HEK293 (cell line): Measurements from ENCODE around the gene GNPNAT1.

Experiments used
- CTCF ChIA-PET: fragments of 350-600 bp; formaldehyde crosslinking; extraction: SDS; loops from one replicate; lab custom pipeline; 2021; ENCODE audit warnings: antibody characterized with exemption; lab: Yijun Ruan, JAX
- POLR2A ChIA-PET: fragments of 300-600 bp; formaldehyde crosslinking; extraction: SDS; loops from one replicate; lab custom pipeline; 2020; ENCODE audit warnings: antibody characterized with exemption, inconsistent platforms; lab: Yijun Ruan, JAX
- H3K27ac ChIP-seq: fragments of 200-500 bp; sonication (Bioruptor generic); 2 replicates; pipeline ENCODE4 v1.5.1; 2014; ENCODE audit warnings: low read depth, low read length, control low read depth, inconsistent platforms; ENCODE audit errors: extremely low read depth
- H3K36me3 ChIP-seq, 2 experiments: fragments of 200-500 bp in 1 of 2; sonication (Bioruptor generic) in 1 of 2; 1 replicate in 1 of 2; 2 replicates in 1 of 2; pipeline ENCODE4 v1.5.1; 2014 to 2017; ENCODE audit warnings: inconsistent platforms in 2 of 2, low read length in 2 of 2; ENCODE audit not compliant: control insufficient read depth in 2 of 2, insufficient read depth in 1 of 2
- H3K4me1 ChIP-seq: fragments of 200-500 bp; sonication (Bioruptor generic); 2 replicates; pipeline ENCODE4 v1.5.1; 2014; ENCODE audit warnings: mild to moderate bottlenecking, low read length, inconsistent platforms; ENCODE audit not compliant: control insufficient read depth, insufficient read depth
- H3K4me3 ChIP-seq: 2 replicates; pipeline ENCODE4 v1.5.1; 2011; ENCODE audit warnings: low read depth, mild to moderate bottlenecking, control low read depth, low read length, moderate library complexity
- H3K9me3 ChIP-seq: fragments of 200-500 bp; sonication (Bioruptor generic); 2 replicates; pipeline ENCODE4 v1.5.1; 2014; ENCODE audit warnings: low read depth, low read length, inconsistent platforms; ENCODE audit not compliant: control insufficient read depth, insufficient read depth
- AEBP2 ChIP-seq: fragments of 450-650 bp; formaldehyde crosslinking; IDR thresholded peaks from 2 replicates; pipeline ENCODE4 v1.5.1; 2016; ENCODE audit warnings: missing biosample characterization, missing genetic modification characterization, borderline replicate concordance
- KLF1 ChIP-seq: fragments of 450-650 bp; formaldehyde crosslinking; IDR thresholded peaks from 2 replicates; pipeline ENCODE4 v1.5.1; 2016; ENCODE audit warnings: missing biosample characterization, missing genetic modification characterization
- KLF7 ChIP-seq: fragments of 450-650 bp; formaldehyde crosslinking; IDR thresholded peaks from 2 replicates; pipeline ENCODE4 v1.5.1; 2016; ENCODE audit warnings: missing biosample characterization, missing genetic modification characterization, borderline replicate concordance
- OSR2 ChIP-seq: fragments of 450-650 bp; formaldehyde crosslinking; IDR thresholded peaks from 2 replicates; pipeline ENCODE4 v1.5.1; 2016; ENCODE audit warnings: missing biosample characterization, missing genetic modification characterization
- TSHZ1 ChIP-seq: fragments of 450-650 bp; formaldehyde crosslinking; IDR thresholded peaks from 2 replicates; pipeline ENCODE4 v1.5.1; 2016; ENCODE audit warnings: missing biosample characterization, missing genetic modification characterization, borderline replicate concordance
- ZFP41 ChIP-seq: fragments of 450-650 bp; formaldehyde crosslinking; IDR thresholded peaks from 2 replicates; pipeline ENCODE4 v1.5.1; 2016; ENCODE audit warnings: missing biosample characterization, missing genetic modification characterization, borderline replicate concordance
- ZNF394 ChIP-seq: fragments of 450-650 bp; formaldehyde crosslinking; IDR thresholded peaks from 2 replicates; pipeline ENCODE4 v1.5.1; 2016; ENCODE audit warnings: missing biosample characterization, missing genetic modification characterization, mild to moderate bottlenecking, moderate library complexity, borderline replicate concordance
- ZNF639 ChIP-seq: fragments of 450-650 bp; formaldehyde crosslinking; IDR thresholded peaks from 2 replicates; pipeline ENCODE4 v1.5.1; 2016; ENCODE audit warnings: missing biosample characterization, missing genetic modification characterization
- ZNF654 ChIP-seq: fragments of 450-650 bp; formaldehyde crosslinking; IDR thresholded peaks from 2 replicates; pipeline ENCODE4 v1.5.1; 2016; ENCODE audit warnings: low read depth, missing biosample characterization, missing genetic modification characterization
- TF ChIP-seq, protein P1 (sequence below): fragments of 450-650 bp; formaldehyde crosslinking; IDR thresholded peaks from 2 replicates; pipeline ENCODE4 v1.5.1; 2017; ENCODE audit warnings: missing biosample characterization, missing genetic modification characterization
- TF ChIP-seq, protein P2 (sequence below): fragments of 450-650 bp; IDR thresholded peaks from 2 replicates; pipeline ENCODE4 v1.5.1; 2018; ENCODE audit warnings: missing biosample characterization, mild to moderate bottlenecking, missing genetic modification characterization

GNPNAT1 gene

DNA sequence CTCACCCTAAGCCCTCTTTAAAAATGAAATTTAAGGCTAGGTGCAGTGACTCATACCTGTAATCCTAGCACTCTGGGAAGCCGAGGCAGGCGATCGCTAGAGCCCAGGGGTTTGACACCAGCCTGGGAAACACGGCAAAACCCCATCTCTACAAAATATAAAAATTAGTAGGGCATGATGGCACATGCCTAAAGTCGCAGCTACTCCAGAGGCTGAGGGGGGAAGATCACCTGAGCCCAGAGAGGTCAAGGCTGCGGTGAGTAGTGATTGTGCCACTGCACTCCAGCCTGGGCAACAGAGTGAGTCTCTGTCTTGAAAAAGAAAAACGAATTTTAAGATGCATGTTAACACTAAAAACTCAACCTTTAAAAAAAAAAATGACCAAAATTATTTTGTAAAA, 12.7 kb downstream of the GNPNAT1 start:
- Histone ChIP-seq H3K4me1 (no peaks in the 10 kb centered on the region), H3K4me3 (no peak overlapping the region), H3K36me3 (peaks cover 62 to 64% of the 10 kb centered on the region in 2 experiments), H3K27ac (no peak overlapping the region), H3K9me3 (no peaks in the 10 kb centered on the region)
- no peak for TF ChIP-seq ZFP41 (tag by site-specific recombination)
- TF ChIP-seq, protein P1, sequence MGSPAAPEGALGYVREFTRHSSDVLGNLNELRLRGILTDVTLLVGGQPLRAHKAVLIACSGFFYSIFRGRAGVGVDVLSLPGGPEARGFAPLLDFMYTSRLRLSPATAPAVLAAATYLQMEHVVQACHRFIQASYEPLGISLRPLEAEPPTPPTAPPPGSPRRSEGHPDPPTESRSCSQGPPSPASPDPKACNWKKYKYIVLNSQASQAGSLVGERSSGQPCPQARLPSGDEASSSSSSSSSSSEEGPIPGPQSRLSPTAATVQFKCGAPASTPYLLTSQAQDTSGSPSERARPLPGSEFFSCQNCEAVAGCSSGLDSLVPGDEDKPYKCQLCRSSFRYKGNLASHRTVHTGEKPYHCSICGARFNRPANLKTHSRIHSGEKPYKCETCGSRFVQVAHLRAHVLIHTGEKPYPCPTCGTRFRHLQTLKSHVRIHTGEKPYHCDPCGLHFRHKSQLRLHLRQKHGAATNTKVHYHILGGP = no peak
- TF ChIP-seq KLF1 (tag by site-specific recombination) = no peak
- TF ChIP-seq TSHZ1 = no peak
- no peak for TF ChIP-seq ZNF639 (tag by site-specific recombination)
- TF ChIP-seq, protein P2, sequence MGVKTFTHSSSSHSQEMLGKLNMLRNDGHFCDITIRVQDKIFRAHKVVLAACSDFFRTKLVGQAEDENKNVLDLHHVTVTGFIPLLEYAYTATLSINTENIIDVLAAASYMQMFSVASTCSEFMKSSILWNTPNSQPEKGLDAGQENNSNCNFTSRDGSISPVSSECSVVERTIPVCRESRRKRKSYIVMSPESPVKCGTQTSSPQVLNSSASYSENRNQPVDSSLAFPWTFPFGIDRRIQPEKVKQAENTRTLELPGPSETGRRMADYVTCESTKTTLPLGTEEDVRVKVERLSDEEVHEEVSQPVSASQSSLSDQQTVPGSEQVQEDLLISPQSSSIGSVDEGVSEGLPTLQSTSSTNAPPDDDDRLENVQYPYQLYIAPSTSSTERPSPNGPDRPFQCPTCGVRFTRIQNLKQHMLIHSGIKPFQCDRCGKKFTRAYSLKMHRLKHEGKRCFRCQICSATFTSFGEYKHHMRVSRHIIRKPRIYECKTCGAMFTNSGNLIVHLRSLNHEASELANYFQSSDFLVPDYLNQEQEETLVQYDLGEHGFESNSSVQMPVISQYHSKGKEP (tag by site-specific recombination) = no peak
- TF ChIP-seq KLF7 (tag by site-specific recombination) = no peak
- TF ChIP-seq ZNF394 (tag by site-specific recombination) = peak; percentile 71; the same call in 1 of the 2 replicates
- peak; percentile 50; the same call in 1 of the 2 replicates for TF ChIP-seq OSR2 (tag by site-specific recombination)
- POLR2A ChIA-PET = interaction anchor here (1.0 kb wide), 1 partner anchor 13 kb away, joined by 3 read pairs; the partner anchor contains the start of gene GNPNAT1
- CTCF ChIA-PET = interaction anchor here (0.7 kb wide), 1 partner anchor 1550 kb away, joined by 3 read pairs; no protein-coding TSS in a partner anchor

DNA sequence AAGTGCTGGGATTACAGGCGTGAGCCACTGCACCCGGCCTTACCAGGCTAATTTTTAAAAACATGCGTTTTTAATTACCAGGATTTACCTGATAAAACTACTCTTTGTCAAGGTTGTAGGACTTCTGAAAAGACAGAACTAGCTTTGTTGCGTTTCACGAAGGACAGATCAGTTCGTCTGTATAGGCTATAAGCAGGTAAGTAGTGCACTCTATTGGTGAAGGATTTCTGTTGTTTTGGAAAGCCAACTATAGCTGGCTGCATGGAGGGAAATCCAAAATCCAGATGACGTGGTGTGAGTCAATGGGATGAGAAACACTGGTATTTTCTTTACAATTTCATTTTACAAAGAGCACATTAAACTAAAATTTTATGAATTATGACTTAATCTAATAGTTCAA, 14.6 kb downstream of the GNPNAT1 start:
- Histone ChIP-seq H3K27ac (no peak overlapping the region), H3K36me3 (peaks cover 52 to 57% of the 10 kb centered on the region in 2 experiments), H3K4me1 (no peaks in the 10 kb centered on the region), H3K4me3 (no peak overlapping the region)
- ChIA-PET CTCF (interaction anchor here (0.6 kb wide), 1 partner anchor 9 kb away, joined by 4 read pairs; no protein-coding TSS in a partner anchor), POLR2A (no interaction called here)
- 0 out of 2 replicates have a peak, but pooled peaks have one; percentile 23 for TF ChIP-seq ZNF654
- no peak for TF ChIP-seq AEBP2 (tag by site-specific recombination)
- TF ChIP-seq, all 188 proteins: peak for 1
- no peaks in the 10 kb centered on the region for H3K9me3 ChIP-seq
